ENCODE results near the gene AMOT.
"Not testable (repeated sequence)": the region's sequence is repeated elsewhere in the genome, so short reads cannot be mapped to it uniquely, and the experiment has no call there.

The AMOT gene, protein sequence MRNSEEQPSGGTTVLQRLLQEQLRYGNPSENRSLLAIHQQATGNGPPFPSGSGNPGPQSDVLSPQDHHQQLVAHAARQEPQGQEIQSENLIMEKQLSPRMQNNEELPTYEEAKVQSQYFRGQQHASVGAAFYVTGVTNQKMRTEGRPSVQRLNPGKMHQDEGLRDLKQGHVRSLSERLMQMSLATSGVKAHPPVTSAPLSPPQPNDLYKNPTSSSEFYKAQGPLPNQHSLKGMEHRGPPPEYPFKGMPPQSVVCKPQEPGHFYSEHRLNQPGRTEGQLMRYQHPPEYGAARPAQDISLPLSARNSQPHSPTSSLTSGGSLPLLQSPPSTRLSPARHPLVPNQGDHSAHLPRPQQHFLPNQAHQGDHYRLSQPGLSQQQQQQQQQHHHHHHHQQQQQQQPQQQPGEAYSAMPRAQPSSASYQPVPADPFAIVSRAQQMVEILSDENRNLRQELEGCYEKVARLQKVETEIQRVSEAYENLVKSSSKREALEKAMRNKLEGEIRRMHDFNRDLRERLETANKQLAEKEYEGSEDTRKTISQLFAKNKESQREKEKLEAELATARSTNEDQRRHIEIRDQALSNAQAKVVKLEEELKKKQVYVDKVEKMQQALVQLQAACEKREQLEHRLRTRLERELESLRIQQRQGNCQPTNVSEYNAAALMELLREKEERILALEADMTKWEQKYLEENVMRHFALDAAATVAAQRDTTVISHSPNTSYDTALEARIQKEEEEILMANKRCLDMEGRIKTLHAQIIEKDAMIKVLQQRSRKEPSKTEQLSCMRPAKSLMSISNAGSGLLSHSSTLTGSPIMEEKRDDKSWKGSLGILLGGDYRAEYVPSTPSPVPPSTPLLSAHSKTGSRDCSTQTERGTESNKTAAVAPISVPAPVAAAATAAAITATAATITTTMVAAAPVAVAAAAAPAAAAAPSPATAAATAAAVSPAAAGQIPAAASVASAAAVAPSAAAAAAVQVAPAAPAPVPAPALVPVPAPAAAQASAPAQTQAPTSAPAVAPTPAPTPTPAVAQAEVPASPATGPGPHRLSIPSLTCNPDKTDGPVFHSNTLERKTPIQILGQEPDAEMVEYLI

DNA sequence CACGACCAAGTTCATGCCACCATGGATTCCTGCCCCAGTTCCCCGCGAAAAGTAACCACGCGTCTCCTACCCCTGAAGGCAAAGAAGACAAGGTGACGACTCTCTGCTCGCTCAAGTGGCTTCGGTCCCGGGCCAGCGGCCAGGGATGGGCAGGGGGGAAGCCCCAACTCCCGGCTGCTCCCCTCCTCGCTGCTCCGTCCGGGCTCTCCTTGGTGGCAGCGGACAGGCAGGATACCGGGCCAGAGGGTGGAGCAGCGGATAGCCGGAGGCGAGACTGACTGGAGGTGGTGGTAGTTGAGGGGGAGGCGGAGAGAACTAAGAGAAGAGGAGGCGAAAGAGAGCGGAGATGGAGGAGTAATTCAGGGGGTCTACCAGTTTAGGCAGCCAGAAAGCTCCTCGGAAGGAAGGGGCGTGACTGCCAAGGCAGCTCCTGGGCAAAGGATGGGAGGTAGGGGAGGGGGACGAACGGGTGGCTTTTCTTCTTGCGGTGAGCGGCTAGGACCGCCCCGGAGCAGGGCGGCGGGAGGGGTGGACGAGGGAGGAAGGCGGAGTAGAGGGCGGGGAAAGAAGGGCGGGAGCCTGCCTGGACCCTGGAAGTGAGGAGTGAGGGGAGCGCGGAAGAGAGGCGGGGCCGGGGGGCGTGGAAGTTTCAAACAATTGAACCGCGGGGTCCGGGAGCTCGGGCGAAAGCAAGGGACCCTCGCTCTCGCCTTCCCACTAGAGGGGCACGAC lies at the start of gene AMOT:
TSS of gene AMOT (minus strand) at position 450 of the 732 bp plus-strand sequence. CDS start 17,705 bp downstream, outside the sequence.
- peak; percentile 48 for DNase-seq

DNA sequence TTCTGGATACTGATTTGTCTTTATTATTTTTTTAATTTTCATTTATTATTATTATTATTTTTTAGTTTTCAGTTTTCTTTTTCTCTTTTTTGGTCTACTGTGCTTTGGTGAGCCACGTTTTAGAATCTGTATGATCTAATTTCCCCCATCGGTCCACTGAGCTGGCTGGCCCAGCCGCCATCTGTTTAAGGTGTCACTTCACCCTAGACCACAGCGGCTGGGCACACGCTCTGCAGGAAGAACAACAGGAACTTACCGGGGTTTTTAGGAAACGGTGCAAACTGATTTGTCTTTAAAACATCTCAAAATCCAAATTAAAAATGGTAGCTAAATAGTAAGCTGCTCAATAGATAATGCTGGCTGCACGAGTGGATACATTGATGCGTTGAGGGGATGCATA lies 48.8 kb upstream of the AMOT start:
- DNase-seq: no peak

DNA sequence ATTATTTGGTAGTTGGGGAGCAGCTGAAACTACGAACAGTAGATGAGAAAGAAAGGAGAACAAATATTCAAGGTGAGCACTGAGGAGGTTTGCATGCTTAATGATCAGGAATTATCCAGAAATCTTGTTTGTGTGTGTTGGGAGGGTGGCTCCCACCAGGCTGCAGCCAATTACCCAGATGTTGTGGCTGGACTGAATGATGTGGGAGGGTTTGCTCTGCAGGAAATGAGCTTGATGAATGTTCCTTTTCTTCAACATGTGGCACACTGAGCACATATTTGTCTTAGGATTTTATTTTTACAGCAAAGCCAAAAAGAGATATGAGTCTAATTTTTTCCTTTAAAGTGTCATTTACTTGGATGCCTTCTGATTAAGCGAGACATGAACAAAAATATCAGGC lies 48.3 kb upstream of the AMOT start:
- DNase-seq: no peak

DNA sequence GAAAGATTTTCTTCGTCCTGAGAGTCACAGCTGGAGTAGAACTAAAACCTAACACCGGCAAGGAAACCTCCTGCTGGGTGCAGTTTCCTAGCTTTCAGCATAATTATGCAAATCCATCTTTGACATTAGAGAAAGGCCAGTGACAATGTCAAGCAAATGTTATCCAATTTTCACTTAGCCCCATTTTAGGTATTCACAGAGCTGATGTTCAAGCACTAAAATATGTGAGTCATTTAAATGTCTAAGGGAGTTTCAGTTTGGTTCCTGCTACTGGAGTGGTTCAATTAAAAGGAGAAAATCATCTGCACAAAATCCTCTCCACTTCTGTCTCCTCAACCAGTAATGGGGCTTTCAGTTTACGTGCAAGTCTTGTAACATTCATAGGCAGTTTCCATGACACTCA lies 37.1 kb upstream of the AMOT start:
- no peak for DNase-seq

DNA sequence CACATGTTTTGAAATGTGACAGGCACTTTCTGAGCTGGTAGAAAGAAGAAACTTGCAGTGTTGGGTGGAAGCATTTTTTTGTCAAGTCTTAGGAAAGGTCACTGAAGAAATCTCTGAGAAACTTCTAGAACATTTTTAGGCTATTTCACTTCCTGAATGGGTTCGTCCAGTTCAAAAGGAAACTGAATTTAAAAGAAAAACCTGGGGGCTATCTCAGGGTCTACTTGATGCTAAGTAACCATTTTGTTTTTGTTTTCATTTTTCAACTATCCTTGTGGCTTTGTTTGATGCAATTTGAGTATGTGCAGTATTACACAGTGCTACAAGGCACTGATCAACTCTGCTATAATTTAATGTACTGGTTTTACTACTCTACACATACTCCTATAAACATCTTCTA lies 34.0 kb upstream of the AMOT start:
- no peak for DNase-seq

DNA sequence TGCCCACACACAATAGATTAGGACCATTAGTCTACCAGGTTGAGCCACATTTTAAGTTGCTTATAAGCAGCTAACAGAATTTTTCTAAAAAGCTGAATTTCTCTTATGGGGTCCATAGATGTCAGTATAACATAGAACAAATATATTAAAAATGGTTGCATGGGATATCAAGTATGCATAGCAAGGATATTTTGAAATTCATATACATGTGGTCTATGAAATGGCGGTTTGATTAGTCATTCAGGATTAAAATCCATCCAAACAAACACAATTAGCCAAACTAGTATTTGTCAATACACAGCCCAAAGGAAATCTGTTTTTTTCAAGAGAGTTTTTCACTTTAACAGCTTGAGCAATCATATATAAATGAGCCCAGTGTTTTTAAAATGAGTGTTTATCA lies 33.5 kb upstream of the AMOT start:
- DNase-seq: no peak

DNA sequence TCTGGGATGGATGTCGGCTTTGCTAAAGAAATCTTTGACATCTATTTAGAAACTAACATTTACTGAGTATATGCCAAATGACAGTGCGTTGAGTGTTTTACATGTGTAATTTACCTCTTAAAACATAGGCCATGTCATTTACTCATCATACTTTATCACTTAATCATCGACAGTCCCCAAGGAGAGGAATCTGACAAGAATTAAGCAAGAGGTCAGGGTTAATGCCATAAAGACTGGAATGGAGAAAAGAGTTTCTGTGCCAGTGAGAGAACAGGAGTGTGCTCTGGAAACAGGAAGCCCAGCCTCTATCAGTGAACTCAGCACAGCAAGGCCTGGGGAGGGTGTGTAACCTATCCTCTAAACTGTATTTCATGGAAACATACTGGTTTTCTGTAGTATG lies 28.0 kb upstream of the AMOT start:
- DNase-seq: no peak

DNA sequence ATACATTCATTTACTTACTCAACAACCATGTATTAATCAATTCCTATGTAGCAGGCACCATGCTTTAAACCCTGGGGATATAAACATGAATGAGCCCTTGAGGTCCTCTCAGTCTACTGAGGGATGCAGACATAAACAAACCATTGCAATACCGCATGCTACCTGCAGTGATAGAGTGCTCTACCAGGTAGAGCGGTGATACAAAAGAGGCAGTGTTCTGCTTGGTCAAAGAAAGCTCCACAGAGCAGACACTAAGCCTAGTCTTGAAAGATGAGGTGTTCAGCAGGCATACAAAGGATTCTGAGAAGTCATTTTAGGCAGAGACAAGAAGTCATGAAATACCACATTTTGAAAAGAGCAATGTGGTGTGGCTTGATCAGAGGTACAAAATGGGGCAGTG lies 26.9 kb upstream of the AMOT start:
- DNase-seq: no peak

DNA sequence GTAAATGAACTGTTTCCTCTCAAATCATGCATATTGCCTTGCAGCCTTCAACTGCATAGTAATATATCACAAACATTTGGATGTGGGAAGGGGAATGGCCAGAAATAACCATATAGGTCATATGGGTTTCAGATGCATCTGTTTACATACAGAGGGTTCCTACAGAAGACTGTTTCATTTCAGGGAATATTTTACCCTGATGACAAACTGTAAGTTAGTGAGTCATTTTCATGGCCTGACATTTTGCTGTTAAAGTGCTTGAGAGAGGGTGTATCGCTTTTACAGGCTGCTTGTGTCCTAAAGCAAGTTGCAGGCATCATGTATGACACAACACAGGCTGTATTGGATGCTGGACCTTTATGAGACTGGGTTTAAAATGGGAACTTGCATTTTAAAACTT lies 25.5 kb upstream of the AMOT start:
- DNase-seq: no peak

DNA sequence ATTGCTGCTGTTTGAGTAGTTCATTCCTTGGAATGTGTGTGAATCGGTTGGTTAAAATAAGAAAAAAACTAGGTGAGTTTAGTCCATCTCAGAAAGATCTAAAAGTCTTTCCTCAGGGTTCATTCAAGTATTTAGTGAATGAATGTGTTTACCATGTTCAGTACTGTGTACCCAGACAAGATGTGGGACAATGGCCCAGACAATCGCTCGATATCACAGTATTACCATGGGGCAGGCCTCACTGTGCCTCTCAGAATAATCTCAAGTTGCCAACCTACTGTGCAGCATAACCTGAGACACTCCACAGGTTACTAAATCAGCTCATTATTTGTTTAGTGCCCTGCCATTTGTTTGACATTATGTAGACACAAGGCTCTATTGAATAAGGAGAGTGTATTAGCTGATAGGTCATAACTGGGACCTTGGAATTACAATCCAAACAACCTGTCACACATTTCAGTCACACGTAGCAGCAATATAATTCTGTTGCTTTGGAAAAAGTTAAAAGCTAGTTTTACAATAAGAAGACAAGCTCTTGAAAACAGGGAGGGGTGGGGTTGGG lies 24.9 kb upstream of the AMOT start:
- DNase-seq: no peak

DNA sequence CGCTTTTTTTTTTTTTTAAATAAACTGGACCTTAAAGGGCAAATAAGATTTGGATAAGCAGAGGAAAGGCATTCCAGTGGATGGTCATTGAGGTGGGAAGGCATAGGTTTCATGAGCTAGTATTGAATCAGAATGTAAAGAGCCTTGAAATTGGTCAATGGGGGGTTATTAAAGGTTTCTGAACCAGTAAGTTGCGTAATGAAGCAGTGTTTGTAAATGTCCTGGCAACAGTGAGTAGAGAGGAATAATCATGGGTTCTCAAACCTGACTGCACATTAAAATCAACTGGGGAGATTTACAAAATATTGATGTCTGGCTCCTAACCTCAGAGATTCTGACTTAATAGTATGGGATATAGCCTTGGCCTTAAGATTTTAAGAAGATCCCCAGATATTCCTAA lies 23.2 kb upstream of the AMOT start:
- DNase-seq: no peak

DNA sequence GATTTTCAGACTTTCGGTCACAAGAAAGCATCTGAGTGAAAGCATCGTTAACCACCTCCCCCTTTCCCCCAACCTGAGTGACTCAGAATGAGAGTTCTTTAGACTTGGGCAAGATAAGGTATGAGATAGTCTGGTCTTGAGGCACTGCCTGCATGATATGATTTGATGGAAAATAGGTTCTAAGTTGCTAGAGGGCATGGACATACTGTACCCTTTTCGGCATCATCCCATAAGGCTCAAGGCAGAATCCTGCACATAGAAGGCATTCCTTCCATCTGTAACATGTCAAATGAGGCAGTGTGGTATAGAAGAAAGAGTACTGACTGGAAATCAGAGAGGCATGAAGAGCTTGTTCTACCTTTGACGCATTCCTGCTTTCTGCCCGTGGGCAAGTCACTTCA lies 16.8 kb upstream of the AMOT start:
- DNase-seq: no peak

DNA sequence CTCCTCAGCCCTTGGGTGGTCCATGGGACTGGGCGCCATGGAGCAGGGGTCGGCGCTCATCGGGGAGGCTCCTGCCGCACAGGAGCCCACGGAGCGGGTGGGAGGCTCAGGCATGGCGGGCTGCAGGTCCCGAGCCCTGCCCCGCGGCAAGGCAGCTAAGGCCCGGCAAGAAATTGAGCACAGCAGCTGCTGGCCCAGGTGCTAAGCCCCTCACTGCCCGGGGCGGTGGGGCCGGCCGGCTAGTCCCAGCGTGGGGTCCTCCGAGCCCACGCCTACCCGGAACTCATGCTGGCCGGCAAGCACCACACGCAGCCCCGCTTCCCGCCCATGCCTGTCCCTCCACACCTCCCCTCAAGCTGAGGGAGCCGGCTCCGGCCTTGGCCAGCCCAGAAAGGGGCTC lies 14.3 kb upstream of the AMOT start:
- not testable (repeated sequence) for DNase-seq

DNA sequence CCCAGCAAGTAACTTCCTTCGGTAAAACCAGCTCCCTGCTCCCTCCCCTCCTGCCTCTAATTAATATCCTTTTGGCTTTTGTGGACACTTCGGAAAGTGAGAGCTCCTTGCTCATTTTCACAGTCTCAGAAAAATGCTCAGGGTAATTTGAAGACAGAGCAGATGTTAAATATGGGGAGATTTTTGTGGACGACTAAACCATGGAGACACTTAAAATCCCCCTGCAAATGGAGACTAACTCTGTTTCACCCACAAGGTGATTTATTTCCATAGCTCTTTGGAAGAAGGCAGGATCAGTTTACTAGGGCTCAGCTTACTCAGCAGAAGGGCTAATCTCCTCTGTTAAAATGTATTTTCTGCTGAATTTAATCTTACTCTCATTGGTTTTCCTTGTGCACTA lies 12.2 kb upstream of the AMOT start:
- no peak for DNase-seq

DNA sequence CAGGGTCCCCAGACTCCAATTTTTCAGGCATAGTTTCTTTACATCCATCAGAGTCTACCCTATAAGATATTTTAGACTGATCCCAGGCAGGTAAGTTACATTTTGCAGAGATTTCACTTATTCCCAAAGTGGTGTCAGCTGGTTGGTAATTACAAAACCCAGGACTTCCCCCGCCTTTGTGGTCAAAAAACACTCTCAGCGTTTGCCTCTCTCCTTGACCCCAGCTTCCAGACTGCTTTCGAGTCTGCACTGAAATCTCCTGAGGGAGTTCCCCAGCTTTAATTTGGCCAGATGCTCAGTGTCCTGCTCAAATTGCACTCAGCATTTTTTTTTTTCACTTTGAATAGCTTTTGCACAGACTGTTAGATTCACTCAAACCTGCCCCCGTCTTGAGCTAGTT lies 11.2 kb upstream of the AMOT start:
- peak; percentile 57 for DNase-seq

DNA sequence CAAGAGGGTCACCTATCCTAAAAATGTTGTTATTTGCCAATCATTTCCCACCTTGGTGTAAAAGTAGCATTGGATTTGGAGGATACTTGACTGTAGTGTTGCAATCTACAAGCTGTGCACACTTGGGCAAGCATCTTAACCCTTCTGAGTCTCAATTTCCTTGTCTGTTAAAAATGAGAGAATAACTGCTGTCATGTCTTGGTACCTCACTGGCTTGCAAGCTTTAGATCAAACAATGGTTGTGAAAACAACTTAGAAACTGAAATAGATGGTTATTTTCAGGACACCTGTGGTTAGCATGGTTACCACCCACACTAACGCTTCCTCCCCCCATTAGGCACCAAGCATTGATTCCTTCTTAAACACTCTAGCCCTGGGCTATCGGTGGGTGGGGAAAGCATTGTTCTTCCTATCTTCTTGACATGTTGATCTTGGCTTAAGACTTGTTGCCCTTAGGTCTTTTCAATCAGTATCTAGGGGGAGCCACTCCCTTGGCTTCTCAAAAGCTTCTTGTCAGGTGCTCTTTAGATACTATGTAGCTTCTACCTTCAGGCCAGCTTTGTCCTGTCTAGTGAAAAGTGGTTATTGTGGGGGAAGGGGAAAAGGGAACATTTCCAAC lies 10.6 kb upstream of the AMOT start:
- DNase-seq: peak; percentile 57

DNA sequence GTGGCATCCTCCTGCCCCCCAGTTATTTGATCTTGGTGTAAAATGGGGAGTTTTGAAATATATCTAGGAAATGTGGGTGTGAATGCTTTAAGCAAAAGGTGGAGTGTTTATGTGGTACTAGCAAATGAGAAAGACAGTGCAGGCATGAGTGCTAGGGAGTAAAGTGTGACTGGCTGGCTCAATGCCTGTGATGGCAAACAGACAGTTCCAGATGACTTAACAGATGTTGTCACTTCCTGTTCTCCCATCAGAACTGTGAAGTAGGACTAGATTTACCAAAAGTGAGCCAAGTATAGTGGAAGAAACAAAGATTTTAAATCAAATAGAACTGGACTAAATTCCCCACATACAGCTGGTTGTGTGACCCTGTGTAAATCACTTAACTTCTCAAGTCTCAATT lies 8.4 kb upstream of the AMOT start:
- DNase-seq: peak; percentile 15

DNA sequence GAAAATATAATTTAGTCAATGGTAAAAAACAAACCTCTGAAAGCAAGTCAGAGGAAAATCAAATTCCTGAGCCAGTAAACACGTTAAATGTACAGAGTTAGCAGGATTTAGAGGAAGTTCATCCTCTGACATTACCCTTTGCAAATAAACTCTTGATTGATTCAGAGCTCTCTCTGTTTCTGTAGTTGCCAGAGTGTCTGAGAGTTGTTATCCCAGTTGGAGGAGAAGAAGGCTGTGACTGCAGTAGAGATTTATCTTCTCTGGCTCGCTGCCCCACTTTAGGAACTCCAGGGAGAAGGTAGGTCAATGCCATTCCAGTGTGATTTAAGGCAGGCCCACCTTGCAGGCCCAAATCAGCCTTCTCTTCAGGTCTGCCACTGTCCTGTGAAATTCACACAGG lies 6.2 kb upstream of the AMOT start:
- no peak for DNase-seq

DNA sequence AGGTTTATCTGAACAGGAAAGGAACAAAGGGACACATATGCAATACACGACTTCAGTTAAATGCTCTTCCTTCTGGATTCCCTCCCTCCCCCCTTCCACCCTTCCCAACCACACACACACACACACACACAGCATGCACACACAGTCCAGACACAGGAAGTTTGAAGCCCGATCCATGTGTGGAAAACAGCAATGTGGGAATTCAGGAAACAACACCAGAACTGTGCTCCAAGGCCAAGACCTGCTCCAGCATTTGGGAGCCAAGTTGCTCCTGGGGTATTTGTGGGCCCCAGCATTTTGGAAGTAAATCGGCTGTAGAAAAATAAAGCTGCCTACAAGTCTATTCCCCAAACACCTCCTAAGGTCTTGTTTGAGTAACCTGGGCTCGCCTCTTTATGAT lies 5.6 kb upstream of the AMOT start:
- DNase-seq: no peak

DNA sequence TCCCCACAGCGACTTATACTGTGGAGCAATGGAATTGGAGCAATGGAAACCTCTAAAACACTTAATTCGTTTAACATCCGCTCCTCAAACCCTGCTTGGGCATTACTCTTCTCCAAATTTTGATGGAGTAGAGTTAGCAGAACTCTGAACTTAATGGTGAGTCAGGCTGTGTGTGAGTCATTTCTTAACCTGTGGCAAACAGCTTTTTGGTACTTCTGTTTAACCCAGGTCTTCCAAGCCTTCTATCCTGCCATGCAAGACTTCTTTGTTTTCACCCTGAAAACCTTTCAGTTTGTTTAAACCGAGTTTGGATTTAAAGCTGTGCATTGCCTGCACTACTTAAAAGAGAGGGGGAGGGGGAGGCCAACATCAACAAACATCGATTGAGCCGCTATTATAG lies 3.6 kb upstream of the AMOT start:
- peak; percentile 73 for DNase-seq

DNA sequence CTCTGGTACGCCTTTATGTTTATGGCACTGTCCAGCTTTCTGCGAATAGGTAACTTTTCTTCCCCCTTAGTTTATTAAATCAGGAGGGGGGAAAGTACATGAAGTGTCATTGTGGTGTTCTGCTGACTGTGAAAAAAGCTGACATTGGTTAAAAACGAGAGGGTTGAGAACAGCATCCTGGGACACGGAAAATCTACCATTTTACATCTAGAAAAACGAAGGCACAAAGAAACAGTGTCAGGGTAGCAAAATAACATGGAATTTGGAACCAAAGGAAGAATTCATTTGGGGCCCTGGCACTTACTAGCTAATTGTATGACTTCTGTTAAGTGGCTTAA lies 1.2 kb upstream of the AMOT start:
- no peak for DNase-seq

DNA sequence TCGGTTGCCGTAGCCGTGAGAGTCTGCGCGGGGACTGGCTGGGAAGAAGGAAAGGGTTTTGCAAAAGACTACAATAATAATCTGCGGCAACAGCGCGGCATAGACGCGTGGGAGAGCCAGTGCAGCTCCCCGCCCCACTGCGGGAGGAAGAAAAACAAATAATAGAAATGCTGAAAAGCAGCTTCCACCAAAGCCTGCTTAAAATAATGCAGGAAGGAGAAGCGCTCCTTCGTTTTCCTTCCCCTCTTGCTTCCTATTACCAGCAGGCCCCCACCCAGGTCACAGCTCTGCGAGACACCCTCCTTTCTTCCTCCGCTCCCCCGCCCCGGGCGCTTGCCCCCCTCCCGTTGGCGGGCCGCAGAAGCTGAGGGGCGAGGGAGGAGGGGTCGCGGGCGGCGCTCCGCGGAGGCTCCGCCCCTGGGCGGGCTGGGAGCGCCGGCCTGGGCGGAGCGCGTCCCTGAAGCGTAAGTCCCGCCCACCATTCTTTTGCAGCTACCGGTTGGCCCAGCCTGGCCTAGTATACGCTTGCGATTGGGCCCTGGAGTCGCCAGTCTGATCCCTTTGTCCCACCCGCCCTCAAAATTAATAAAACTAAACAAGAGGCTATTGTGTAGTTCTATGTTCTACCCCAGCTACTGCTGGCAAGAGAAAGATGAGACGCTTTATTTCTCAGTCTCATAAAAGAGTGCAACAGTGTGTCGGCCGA lies 636 bp upstream of the AMOT start:
- peak; percentile 80 for DNase-seq

Data from activated CD4-positive, alpha-beta T cell treated with anti-CD3 and anti-CD28 coated beads, Interleukin-10, Interleukin-2, amounts not matched to agents 100 ng/mL and 50 ng/mL, durations not matched to agents 16 hours and 8 hours (primary cell).